Measurements from ENCODE around the gene KRTAP5-9.

DNA sequence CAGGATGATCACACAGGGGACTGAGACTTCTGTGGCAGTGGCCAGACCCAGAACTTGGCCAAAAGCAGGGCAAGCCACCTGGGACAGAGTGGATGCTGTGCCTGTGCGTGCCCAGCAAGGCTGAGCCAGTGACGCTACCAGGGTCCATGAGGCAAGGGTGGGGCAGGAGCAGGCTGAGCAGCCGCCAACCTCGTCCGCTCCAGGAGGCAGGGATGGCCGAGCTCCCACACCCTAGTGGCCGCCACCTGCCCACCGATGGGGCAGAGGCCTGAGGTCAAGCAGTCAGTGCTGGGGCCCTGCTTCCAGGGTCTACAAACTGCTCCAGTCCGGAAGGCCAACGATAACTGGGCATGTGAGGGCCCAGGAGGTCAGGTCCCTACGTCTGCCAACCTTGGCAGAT is 7.3 kb downstream of the KRTAP5-9 start:
- TF ChIP-seq, protein P1, sequence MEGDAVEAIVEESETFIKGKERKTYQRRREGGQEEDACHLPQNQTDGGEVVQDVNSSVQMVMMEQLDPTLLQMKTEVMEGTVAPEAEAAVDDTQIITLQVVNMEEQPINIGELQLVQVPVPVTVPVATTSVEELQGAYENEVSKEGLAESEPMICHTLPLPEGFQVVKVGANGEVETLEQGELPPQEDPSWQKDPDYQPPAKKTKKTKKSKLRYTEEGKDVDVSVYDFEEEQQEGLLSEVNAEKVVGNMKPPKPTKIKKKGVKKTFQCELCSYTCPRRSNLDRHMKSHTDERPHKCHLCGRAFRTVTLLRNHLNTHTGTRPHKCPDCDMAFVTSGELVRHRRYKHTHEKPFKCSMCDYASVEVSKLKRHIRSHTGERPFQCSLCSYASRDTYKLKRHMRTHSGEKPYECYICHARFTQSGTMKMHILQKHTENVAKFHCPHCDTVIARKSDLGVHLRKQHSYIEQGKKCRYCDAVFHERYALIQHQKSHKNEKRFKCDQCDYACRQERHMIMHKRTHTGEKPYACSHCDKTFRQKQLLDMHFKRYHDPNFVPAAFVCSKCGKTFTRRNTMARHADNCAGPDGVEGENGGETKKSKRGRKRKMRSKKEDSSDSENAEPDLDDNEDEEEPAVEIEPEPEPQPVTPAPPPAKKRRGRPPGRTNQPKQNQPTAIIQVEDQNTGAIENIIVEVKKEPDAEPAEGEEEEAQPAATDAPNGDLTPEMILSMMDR (IDR thresholded peaks at IDR 0.05), result no peak
- TF ChIP-seq POLR2A (IDR thresholded peaks at IDR 0.05), result no peak

Measured in right lobe of liver (tissue), 4 donors.